Measurements from ENCODE around the gene CDK1.

The CDK1 gene

GRCh38 chr10:60778971-60779796 is 906 bp downstream of the CDK1 start:
- no peak for DNase-seq

DNA sequence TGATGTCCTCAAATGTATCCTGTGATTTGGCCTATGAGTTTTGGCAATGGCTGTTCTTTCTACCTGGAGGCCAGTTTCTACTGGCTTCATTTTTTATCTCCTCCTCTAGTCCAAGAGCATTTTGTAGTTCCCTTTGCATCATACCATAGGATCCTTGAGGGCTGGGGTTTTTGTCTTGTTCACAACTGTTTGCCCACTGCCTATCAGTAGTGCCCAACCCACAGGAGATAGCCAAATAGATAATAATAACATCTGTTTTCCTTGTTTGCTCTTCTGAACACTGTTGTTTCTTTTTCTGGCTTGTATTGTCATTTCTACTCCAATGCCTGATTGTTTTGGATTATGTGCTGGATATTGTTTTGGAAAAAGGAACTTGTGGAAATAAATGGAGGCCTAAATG is 3.4 kb downstream of the CDK1 start:
- no peak for DNase-seq

DNA sequence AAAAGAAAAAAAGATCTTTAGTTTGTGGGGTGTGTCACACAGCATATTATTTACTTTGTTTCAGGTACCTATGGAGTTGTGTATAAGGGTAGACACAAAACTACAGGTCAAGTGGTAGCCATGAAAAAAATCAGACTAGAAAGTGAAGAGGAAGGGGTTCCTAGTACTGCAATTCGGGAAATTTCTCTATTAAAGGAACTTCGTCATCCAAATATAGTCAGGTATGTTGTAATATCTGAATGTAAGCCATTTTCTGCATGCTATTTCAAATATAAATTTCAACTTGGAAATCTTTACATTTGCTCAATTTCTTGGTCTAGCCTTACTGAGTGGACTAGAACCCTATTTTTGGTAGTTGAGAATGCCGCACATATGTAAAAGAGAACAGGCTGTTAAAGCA is 6.4 kb downstream of the CDK1 start:
- DNase-seq, result no peak

DNA sequence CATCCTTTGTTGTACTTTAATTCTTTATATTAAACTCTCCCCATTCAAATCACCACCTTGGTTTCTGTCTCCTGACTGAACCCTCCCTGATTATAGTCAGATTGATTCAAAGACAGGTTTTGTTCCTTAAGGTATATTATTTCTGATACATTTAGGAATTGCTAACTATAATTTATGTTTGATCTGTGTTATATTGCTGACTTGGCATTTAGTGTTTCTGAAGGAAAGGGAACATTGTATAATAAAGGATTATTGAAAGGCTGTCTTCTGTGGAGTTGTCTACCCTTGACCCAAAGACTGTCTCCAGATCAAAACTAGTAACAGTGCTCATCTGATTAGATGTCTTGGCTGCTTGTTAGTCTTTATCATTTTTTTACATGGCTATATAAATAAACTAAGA is 10.3 kb downstream of the CDK1 start:
- DNase-seq, result no peak

- DNase-seq, result no peak
These were observed 11.1 kb downstream of the CDK1 start for GRCh38 chr10:60789340-60789739.

GRCh38 chr10:60794953-60795352 is 16.7 kb downstream of the CDK1 start:
- no peak for DNase-seq

GRCh38 chr10:60795465-60796202 is 17.4 kb downstream of the CDK1 start:
- no peak for DNase-seq

GRCh38 chr10:60796481-60796880 is 18.2 kb downstream of the CDK1 start:
- no peak for DNase-seq

DNA sequence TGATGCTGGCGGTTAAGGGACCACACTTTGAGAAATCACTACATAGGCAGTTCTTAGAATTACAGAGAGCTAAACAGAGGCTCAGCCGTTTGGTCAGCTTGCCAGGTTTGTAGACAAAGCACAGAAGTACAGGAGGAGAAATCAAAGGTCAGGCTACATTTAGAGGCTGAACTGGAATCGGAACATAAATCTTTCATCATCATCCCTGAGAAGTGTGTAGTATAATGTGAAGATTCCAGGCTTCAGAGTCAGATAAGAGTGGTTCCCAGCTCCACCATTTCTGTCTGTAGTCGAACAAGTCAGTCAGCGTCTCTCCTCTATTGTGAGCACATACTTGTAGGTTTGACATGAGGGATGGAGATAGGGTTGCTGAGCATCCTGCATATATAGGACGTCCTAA is 18.9 kb downstream of the CDK1 start:
- DNase-seq, result no peak

- DNase-seq, result no peak
These were observed 19.8 kb downstream of the CDK1 start for GRCh38 chr10:60798031-60798430.

DNA sequence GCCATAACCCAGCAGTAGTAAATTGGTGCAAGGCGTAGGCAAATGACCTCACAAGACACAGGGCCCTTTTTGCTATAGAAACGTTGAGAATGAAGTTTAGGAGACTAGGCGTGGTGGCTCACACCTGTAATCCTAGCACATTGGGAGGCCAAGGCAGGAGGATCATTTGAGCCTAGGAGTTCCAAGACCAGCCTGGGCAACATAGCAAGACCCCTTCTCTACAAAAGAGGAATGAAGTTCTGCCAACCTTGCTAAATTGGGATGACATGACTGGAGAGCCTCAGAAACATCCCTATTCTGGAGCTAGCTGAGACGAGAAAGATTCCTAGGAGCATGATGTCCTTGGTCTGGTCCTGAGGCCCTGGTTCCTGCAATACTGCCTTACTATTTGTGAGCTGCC is 20.6 kb downstream of the CDK1 start:
- no peak for DNase-seq

- DNase-seq, result no peak
These were observed 21.8 kb downstream of the CDK1 start for GRCh38 chr10:60799971-60800650.

GRCh38 chr10:60800918-60801317 is 22.6 kb downstream of the CDK1 start:
- DNase-seq, result no peak

DNA sequence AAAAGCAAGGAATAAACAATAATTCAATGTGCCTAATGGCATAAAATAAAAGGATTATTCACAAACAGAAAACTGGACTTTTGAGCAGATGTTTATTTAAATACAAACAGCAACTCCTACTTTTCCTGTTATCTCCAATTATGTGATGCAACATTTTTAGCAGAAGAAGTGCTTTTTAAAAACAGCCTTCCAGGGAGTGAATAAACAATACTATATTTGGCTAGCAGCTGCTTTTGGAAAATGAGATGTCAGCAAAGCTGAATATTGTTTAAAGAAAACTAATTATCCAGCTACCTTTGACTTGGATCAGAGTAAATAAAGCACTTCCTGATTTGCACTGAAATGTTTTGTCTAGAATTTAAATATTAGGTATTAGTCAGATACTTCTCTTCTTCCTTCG is 23.2 kb downstream of the CDK1 start:
- DNase-seq, result no peak

GRCh38 chr10:60803433-60803832 is 25.2 kb downstream of the CDK1 start:
- DNase-seq, result no peak

- DNase-seq, result no peak
These were observed 25.6 kb downstream of the CDK1 start for GRCh38 chr10:60803865-60804264.

DNA sequence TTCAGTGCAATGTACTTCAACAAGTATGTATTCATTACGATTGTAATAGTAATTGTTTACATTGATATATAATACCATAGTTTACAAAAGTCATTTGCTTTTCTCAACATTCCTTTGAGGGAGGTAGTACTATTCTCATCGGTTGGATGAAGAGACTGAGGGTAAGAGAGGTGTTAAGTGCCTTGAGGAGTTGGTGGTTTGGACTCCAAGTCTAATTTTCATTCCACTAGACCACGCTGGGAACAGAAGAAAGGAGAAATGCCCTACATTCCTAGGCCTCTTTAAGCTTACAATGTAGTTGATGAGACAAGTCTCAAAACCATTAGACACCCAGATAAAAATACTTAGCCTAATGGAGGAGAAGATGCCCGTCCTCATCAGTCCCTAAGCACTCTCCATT is 28.6 kb downstream of the CDK1 start:
- DNase-seq, result no peak

- DNase-seq, result no peak
These were observed 29.2 kb downstream of the CDK1 start for GRCh38 chr10:60807499-60807898.

GRCh38 chr10:60808036-60808435 is 29.8 kb downstream of the CDK1 start:
- no peak for DNase-seq

- DNase-seq, result no peak
These were observed 30.9 kb downstream of the CDK1 start for GRCh38 chr10:60809157-60809556.

DNA sequence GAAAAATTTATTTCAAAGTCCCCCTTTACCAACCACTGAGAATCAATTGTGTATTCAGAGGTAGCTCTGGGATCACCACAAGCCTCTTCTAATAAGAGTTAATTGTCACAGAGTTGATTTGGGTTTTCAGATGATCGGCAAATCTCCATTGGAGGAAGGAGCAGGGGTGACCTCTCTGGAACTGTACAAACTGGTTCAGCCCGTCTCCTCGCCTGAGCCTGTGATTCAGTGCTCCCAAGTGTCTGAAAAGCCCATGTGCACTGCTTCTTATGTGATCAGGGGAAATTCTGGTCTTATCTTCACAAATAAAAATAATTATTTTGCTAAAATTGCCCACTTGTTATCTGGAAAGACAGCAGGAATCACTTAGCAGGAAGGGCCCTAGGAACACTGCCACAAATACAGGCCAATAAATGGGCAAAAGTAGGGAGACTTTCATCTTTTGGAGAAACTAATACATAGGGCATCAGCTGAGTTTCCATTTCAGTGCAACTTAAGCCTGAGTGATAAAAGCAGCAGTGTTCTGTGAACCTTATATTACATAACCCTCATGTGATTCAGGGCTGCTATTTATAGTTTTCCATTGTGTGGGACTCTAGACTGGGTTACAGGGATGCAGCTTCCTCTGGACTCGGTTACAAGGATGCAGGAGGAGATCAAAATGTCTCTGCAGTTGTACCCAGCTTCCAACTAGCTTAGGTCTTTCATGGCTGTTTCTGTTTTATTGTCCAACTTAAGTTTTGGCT is 32.3 kb downstream of the CDK1 start:
- no peak for DNase-seq

DNA sequence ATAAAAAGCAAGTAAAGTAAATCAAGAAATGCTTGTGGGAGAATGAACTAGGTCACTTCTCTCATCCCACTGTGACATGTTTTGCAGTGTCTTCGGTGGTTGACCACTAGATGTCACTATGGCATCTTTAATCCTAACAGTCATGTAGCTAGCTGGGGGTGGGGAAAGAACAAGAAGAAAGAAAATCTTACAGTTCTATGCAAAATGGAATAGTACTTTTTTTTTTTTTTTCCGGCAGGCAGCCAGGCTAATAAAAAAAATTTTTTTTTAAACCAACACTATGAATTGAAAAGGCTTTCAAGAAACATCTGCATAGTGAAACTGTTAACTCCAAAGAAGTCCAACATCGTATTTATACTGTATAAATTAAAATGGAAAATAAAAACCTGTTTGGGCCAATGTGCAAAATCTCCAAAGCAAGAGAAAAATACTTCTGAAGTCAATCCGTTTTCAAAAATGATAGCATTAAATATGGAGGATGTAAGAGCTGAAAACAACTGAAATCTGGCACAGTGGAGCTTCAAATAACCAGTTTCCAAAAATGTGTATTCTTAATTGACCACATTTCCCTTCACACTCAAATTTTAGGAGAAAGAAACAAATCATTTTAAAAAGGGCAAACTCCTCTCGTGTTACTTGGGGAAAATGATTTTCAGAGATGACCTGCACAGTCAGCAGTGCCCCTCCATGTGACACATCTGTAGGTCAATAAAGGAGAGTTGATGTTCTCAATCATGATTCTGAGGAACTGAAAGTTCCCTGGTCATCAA is 38.5 kb downstream of the CDK1 start:
- peak; percentile 21 for DNase-seq

All from CD4-positive, alpha-beta T cell treated with Interleukin-15 for 1 hour (primary cell).